ENCODE results near the gene YBX3.

The YBX3 gene

DNA sequence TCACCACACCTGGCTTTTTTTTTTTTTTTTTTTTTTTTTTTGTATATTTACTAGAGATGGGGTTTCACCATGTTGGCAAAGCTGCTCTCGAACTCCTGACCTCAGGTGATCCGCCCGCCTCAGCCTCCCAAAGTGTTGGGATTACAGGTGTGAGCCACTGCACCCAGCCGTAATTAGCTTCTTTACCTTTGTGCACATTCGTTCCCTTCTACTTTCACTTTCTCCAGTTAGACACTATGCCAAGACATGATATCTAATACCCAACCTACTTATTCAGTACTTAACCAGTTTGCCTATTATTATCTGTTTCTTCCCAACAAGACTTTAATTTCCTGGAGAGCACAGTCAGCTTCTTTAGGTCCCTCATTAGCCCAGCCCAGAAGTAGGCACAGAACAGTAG, 54.6 kb downstream of the YBX3 start:
- no peak for DNase-seq

DNA sequence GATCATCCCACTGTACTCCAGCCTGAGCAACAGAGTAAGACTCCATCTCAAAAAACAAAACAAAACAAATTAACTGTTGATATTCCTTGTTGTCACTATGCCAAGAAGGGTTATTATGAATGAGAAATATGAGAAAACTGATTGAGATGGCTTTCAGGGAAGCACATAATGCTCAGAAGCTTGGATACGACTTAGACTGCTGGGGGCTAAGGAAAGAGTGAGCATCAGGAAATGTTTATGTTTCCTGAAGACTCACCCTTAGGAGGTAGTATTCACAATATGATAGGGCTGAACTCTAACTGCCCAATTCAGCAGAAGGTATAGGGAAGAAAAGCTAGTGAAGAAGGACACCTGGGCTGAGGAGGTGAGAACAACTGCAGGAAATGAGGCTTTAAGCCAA, 55.5 kb downstream of the YBX3 start:
- no peak for DNase-seq

DNA sequence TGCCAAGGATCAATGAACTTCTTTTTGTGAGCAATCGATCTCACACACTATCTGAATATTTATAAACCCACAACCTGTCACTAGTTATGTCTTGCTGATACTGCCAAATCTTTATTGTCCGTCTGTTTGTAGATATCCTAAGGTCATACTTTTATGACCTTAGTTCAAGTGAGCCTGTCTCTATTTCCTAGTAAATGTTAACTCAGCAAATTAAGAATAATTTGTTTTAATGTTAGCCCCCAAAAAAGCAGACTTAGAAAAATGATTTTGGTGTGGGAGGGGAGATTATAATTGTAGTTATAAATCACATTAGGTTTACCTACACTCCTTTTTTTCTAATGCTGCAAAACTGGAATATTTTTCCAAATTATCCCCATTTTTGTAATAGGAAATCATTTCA, 58.6 kb downstream of the YBX3 start:
- DNase-seq, result no peak

DNA sequence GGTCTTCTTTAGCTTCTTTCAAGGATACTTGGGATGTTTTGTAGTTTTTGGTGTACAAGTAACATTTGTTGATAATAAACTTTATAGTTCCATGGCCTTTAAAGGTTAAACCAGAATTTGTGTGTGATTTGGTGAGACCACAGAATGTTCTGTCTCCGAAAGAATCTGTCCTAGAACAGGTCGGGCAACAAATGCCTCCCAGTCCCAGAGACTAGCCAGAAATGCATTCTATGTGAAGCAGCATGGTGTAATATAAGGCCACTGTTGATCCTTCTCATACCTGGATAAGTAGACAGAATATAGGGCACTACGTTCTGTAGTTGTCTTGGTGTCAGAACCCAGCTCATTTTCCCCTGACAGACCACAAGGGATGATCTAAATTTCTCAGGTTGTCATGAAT, 59.3 kb downstream of the YBX3 start:
- DNase-seq, result no peak

DNA sequence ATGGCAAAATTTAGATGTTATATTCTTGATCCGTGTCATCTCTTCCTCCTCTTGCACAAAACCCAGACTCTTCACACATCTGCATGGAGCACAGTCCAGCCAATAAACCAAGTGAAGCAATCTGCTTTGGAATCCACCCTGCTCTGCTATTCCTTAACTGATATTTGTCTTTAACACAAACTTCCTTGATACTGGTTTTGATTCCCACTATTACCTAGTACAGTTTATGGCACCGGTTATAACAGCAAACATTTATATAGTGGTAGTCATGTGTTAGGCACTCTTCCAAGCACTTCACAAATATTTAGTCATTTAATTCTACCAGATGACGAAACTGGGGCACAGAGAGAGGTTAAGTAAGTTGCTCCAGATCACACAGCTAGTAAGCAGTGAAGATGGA, 61.8 kb downstream of the YBX3 start:
- no peak for DNase-seq

DNA sequence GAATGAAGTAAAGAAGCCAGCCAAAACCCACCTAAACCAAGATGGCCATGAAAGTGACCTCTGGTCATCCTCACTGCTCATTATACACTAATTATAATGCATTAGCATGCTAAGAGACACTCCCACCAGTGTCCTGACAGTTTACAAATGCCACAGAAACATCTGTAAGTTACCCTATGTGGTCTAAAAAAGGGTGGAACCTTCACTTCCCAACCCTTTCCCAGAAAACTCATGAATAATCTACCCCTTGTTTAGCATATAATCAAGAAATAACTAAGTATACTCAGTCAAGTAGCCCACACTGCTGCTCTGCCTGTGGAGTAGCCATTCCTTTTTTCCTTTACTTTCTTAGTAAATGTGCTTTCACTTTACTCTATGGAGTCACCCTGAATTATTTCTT, 69.1 kb downstream of the YBX3 start:
- no peak for DNase-seq

DNA sequence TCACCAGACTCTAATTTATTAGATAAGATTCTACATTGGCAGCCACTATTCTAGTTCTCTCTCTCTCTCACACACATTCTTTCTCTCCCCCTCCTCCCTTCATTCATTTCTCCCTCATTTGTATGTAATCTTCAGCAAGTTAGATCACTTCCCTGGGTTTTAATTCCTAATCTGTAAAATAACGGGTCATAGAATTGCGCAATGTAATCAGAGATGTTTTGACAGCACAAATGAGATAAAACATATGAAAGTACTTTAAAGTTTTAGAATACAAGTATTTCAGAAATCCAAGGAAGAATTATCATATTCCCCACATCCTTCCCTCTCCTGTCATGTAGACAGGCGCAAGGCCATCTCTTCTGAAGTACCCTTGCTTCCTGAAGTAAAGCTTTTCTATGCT, 70.9 kb downstream of the YBX3 start:
- DNase-seq, result no peak
